ENCODE measurements around the gene P2RY2.
A peak's percentile ranks its signal among the peaks of the same experiment; 100 is the strongest.

The P2RY2 gene

DNA sequence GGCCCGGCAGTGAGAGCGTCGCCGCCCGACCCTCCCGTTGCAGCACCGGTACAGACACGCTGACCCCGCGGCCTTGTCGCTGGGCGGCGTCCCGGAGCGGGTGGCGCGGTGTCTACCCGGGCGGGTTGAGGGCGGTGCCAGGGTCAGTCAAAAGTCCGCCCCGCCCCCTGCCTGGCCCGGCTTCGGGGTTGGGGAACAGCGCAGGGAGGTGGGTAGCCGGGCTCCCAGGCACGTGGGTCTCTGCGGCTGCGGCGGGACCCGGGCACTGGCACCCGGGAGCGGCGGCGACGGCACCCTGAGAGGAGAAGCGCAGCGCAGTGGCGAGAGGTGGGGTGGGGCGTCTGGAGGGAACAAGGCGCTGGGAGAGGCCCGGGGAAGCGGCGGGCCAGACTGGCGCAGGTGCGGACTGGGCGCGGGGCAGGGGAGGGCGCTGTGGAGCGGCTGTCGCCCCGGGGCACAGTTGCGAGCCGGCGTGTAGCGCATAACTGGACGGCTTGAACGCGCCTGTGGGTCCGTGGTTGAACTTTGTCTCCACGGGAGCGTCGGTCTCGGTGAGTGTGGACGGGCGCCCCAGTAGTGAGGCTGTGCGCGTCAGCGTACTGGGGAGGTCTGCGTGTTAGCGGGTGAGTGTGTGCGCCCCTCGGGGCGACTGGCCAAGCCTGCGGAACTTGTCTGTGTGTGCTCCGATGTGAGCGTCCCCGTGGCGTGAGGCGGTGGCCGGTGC, at the start of gene P2RY2:
TSS of gene P2RY2 (plus strand) at position 176 of the 724 bp plus-strand sequence. CDS start 15,879 bp downstream, outside the sequence.
- DNase-seq (ENCODE audit: low spot score), result peak; percentile 63

GRCh38 chr11:73168925-73169579, 49.0 kb upstream of the P2RY2 start:
- no peak for DNase-seq (ENCODE audit: low spot score)

GRCh38 chr11:73170140-73170539, 47.9 kb upstream of the P2RY2 start:
- no peak for DNase-seq (ENCODE audit: low spot score)

- no peak for DNase-seq (ENCODE audit: low spot score)
Observed at GRCh38 chr11:73171436-73172161, 46.5 kb upstream of the P2RY2 start.

DNA sequence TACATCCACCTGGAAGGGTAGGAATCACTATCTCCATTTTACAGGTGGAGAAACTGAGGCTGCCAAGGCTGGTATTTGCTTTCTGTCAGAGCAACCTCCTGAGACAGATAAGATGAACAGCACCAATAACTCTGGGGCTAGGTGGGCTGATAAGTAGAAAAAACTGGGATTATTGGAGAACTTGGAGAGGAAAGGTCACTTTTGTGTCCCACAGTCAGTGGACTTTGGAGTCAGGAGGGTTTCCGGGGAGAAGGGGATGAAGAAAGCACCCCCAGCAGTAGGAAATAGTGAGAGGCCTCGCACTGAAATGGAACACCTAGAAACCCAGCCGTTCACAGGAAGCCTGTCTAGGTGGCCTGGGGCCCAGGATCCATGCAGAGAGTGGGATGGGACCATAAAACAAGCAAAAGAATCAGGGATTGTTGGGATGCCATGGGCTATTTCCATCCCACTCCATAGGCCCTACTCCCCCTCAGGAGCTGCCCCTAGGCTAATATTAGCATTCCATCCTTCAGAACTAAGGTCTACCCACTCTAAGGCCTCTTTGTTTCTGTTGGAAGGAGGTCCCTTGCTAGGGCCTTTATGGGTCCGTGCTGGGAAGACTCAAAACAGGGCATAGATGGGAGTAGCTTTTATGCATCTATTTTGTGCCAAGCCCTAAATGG, 45.0 kb upstream of the P2RY2 start:
- DNase-seq (ENCODE audit: low spot score), result no peak

- DNase-seq (ENCODE audit: low spot score), result no peak
Observed at GRCh38 chr11:73173755-73174494, 44.2 kb upstream of the P2RY2 start.

GRCh38 chr11:73174495-73174791, 43.6 kb upstream of the P2RY2 start:
- no peak for DNase-seq (ENCODE audit: low spot score)

GRCh38 chr11:73175551-73176144, 42.4 kb upstream of the P2RY2 start:
- no peak for DNase-seq (ENCODE audit: low spot score)

GRCh38 chr11:73176145-73176873, 41.8 kb upstream of the P2RY2 start:
- no peak for DNase-seq (ENCODE audit: low spot score)

- DNase-seq (ENCODE audit: low spot score), result no peak
Observed at GRCh38 chr11:73176874-73177155, 41.3 kb upstream of the P2RY2 start.

DNA sequence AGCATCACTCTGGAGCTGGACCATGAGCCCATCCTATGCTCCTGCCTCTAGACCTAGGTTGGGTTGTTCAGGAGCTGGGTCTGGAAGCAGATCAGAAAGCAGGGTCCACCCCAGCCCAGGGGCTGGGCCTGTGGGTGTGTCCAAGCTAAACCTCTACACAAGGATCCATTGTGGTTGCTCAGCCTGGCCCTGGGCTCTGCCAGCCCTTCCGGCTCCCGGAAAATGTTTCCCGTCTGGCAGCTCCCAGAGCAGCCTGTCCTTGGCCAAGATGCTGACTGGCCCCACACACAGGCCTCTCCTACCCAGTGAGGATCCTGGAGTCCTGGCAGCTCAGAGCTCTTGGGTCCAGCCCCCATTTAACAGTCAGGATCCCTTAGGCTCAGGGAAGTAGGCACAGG, 40.7 kb upstream of the P2RY2 start:
- no peak for DNase-seq (ENCODE audit: low spot score)

DNA sequence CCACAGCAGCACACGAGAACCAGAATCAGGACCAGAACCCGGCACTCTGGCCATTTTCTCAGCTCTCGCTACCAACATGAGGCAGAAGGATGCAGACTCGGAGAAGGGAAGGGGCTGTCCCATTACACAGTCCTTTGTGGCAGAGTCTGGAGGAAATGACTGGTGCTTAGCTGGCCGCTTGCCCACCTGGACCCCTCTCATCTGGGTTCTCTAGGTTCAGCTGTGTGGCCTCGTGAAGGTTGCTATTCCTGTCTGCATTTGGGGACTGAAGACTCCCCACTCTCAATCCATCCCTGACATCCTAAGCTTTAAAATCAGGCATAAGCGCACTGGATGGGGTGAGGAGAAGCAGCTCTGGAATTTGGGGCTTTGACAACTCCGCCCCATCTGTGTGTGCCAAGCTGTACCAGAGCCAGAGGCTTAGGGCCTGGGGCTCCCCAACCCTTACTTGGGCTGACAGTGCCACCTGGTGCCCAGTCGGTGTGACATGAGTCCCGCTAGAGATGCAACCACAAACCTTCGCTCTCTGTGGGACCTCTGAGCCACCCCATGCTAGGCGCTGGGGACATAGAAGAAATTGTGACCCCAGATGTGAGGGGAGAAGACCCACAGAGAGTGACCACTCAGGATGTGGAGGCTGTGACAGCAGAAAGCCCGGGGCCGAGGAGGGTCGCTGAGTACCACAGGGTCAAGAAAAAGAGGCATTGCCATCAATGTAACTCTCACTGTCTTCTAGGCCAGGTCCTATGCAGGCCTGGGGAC, 40.1 kb upstream of the P2RY2 start:
- peak; percentile 93 for DNase-seq (ENCODE audit: low spot score)

GRCh38 chr11:73178681-73179080, 39.4 kb upstream of the P2RY2 start:
- no peak for DNase-seq (ENCODE audit: low spot score)

DNA sequence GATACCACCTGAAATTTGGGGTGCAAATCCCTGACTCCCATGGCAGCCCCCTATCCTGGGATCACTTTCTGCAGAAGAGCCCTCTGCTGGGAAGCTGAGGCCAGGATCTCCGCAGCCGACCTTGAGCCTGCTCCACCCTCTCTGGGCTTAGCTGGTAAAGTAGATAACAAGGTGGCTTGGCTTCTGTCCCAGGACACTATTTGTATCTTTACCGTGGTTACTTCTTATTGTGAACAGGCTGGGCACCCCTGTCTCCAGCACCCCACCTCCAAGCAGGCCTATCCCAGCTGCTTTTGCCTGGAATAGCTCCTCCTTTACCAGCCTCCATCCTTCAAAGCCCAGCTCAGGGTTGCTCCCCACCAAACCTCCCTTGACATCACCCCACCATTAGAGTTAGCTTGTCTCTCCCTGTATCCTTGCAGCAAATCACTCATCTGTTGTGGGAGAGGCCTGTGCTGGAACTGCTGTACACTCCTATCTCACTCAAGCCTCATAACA, 35.2 kb upstream of the P2RY2 start:
- DNase-seq (ENCODE audit: low spot score), result no peak

DNA sequence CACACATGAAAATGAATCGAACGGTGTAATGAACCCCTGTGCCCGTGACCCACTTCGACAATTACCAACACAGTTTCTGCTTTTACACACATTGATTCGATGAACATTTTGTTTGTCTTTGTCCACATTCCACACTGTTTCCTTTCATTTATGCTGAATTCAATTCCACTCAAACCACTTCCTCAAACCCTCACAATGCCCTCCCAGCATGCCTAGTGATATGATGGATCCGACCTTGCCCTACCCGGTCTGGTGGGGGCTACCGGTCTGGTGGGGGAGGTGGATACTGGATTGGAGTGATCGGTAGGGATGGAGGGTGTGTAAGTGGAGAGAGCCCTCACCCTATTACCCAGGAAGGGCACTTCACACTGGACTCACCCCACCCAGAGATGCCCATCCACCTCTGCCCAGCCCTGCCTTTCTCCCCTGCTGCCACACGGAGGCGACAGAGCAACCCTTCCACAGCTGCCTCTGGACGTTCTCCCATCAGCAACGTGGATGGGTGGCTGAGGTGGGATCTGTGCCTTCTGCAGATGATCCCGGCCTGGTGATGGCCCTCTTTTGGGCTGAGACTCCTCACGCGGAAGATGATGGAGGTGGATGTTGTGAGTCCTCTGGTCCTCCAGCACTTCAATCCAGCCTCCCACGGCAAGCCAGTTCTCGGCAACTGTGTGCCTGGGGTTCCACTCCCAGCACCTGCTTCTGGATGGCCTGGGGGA, 33.0 kb upstream of the P2RY2 start:
- peak; percentile 65 for DNase-seq (ENCODE audit: low spot score)

DNA sequence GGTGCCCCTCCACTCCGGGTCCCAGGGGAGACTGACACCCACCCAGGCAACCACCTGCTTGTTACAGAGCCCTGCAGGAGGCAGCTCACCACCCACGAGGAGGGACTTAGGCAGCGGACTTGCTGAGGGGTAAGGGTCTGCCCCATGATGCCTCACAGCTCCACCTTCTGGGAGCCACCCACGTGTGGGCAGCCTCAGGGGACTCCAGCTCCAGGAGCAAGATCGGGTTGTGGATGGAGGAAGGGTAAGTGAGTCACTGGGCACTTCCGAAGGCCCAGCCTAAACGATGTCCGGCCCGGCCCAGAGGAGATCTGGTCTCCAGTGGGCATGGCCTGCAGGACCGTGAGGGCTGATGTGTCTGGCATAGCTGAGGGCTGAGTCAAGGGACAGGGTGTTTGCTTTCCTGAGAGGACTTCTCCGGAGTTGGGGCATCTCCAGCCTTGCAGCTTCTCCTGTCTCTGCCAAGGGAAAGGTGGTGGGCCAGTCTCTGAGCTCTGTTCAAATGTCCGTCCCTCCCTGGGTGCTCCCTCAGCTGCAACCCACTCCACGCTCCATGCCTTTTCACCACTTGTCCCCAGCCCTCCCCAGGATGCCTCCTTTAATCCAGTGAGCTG, 32.3 kb upstream of the P2RY2 start:
- DNase-seq (ENCODE audit: low spot score), result peak; percentile 76

DNA sequence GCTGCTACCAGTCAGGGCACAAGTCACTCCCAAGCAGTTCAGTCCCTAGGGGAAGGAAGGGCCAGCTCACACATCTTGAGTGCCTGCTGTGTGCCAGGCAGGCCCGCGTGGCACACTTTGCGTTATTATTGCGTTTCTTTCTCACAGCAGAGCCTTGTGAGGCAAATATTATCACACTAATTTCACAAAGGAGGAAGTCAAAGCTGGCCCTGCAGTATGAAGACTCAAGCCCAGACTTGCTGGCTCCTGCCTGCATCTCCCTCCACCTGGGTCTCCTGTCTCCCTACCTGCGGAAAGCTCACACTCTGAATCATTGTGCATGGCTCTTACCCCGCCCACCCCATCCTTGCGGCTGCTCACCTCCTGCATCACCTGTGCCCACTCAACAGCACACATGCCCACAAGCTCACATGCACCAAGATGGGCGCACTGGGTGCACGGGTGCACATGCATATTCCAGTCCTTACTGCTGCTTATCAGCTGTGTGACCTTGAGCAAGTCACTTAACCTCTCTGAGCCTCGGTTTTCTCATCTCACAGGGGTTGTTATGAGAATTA, 31.7 kb upstream of the P2RY2 start:
- DNase-seq (ENCODE audit: low spot score), result no peak

- no peak for DNase-seq (ENCODE audit: low spot score)
Observed at GRCh38 chr11:73186886-73187285, 31.2 kb upstream of the P2RY2 start.

DNA sequence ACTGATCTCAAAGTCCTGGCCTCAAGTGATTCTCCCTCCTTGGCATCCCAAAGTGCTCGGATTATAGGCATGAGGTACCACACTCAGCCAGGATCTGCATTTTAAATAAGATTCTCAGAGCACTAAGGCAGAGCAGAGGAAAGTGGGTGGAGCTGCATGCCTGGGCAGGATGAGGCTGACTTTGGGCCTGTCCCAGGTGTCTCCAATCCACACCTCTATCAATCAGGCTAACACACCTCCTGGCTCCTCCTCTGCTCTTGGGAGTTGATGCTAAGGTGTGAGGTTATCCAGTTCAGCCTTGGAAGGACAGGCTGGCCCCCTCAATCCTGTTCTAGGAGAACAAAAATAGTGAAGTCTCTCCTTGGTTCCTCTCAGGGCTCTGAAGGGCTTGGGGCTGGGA, 30.2 kb upstream of the P2RY2 start:
- DNase-seq (ENCODE audit: low spot score), result no peak

Data from AG08396 (cell line).